ENCODE data around the gene PHF10. TPM values are rescaled to one million over a fixed set of nuclear protein-coding genes. Genes with fewer than 3 reads are reported as not detected.

Gene PHF10
- total RNA-seq, 1 donor from 2014 or later: 74.0 TPM

DNA sequence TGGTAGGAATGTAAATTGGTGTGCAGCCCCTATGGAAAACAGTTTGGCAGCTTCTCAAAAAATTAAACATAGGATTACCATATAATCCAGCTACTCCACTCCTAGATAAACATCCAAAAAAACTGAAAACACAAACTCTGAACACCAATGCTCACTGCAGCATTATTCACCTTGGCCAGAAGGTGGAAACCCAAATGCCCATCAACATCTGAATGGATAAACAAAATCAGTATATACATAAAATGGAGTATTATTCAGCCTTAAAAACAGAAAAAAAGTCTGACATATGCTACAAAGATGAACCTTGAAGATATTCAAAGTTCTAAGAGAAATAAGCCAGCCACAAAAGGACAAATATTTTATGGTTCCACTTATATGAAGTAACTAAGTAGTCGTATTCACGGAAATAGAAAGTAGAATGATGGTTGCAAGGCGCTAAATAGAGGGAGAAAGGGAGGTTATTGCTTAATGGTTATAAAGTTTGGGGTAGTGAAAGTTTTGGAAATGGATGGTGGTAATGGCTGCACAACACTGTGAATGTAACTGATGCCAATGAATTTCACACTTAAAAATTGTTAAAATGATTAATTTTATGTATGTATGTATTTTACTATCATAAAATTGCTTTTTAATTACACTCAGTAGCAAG is 4.0 kb downstream of the PHF10 start:
- H3K4me3 Mint-ChIP-seq: no peak overlapping the region
- H3K9me3 Mint-ChIP-seq: no peaks in the 10 kb centered on the region
- H3K36me3 Mint-ChIP-seq: peaks cover 10% of the 10 kb centered on the region
- no peak overlapping the region for H3K27ac Mint-ChIP-seq
- no peaks in the 10 kb centered on the region for H3K27me3 Mint-ChIP-seq (ENCODE audit: low read depth)
- no peak for DNase-seq (ENCODE audit: low spot score in 2 of 2, unreplicated experiment in 2 of 2)
- TF ChIP-seq, protein P1, sequence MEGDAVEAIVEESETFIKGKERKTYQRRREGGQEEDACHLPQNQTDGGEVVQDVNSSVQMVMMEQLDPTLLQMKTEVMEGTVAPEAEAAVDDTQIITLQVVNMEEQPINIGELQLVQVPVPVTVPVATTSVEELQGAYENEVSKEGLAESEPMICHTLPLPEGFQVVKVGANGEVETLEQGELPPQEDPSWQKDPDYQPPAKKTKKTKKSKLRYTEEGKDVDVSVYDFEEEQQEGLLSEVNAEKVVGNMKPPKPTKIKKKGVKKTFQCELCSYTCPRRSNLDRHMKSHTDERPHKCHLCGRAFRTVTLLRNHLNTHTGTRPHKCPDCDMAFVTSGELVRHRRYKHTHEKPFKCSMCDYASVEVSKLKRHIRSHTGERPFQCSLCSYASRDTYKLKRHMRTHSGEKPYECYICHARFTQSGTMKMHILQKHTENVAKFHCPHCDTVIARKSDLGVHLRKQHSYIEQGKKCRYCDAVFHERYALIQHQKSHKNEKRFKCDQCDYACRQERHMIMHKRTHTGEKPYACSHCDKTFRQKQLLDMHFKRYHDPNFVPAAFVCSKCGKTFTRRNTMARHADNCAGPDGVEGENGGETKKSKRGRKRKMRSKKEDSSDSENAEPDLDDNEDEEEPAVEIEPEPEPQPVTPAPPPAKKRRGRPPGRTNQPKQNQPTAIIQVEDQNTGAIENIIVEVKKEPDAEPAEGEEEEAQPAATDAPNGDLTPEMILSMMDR (IDR thresholded peaks at IDR 0.05; ENCODE audit: unreplicated experiment): no peak
- H3K4me1 Mint-ChIP-seq: peaks cover 25% of the 10 kb centered on the region

DNA sequence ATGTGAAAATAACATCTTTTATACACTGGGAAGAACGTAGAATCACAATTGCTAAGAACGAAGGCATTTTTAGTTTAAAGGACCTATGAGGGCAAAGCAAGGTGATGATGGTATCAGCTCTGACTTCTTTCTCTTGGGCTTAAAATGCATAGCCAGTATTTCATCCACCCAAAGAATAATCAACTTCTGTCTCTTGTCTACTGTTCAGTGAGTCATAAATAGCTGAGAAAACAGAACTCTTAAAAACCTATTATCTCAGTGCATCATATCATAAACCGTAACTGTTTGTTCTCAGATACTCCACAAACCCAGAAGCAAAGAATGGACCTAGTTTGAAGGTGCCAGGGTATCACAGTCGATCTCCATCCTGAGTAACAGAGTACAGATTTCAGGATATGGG is 5.2 kb downstream of the PHF10 start:
- H3K27ac Mint-ChIP-seq: no peak overlapping the region
- no peak for DNase-seq (ENCODE audit: low spot score in 2 of 2, unreplicated experiment in 2 of 2)
- H3K27me3 Mint-ChIP-seq (ENCODE audit: low read depth): no peaks in the 10 kb centered on the region
- H3K9me3 Mint-ChIP-seq: no peaks in the 10 kb centered on the region
- TF ChIP-seq, protein P1 (IDR thresholded peaks at IDR 0.05; ENCODE audit: unreplicated experiment): no peak
- H3K36me3 Mint-ChIP-seq: peaks cover 17% of the 10 kb centered on the region
- H3K4me1 Mint-ChIP-seq: peaks cover 21% of the 10 kb centered on the region
- no peak overlapping the region for H3K4me3 Mint-ChIP-seq

DNA sequence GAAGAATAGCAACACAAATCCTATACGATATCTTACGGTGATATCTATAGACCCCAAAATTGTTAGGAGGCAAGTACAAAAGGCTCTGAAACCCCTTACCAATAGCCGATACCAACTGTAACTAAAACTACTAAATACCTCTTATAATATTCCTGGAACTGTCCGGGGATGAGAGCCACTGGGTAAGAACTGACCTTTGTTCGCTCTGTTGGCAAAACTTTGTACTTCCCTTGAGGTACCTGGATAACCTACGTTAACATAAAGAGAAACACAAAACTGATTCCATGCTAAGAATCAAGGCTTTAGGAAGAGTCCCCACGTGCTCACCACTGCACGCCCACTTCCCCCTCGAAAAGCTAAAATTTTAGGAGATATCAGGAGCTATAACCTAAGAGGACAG is 9.7 kb downstream of the PHF10 start:
- Mint-ChIP-seq H3K27ac (no peak overlapping the region), H3K36me3 (peaks cover 32% of the 10 kb centered on the region), H3K27me3 (ENCODE audit: low read depth) (no peaks in the 10 kb centered on the region), H3K9me3 (no peaks in the 10 kb centered on the region), H3K4me3 (no peak overlapping the region), H3K4me1 (no peaks in the 10 kb centered on the region)
- no peak for DNase-seq (ENCODE audit: low spot score in 2 of 2, unreplicated experiment in 2 of 2)
- TF ChIP-seq, protein P1 (IDR thresholded peaks at IDR 0.05; ENCODE audit: unreplicated experiment): no peak

DNA sequence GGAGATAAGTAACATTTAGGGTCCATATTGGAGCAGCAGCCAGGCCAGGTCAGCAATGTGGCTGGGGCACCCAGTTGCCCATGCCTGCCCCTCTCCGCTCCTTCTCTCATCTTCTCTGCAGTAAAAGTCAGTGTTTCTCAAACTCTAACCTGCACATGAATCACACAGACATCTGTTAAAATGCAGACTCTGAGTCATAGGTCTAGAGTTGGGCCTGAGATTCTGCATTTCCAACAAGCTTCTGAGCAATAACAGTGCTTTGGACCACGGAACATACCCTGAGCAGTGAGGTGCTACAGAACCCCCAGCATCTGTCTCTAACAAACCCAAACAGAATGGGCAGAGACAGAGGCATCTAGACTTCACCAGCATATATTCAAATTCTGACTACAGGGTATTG is 10.1 kb downstream of the PHF10 start:
- H3K27me3 Mint-ChIP-seq (ENCODE audit: low read depth): no peaks in the 10 kb centered on the region
- H3K36me3 Mint-ChIP-seq: peaks cover 32% of the 10 kb centered on the region
- TF ChIP-seq, protein P1 (IDR thresholded peaks at IDR 0.05; ENCODE audit: unreplicated experiment): no peak

DNA sequence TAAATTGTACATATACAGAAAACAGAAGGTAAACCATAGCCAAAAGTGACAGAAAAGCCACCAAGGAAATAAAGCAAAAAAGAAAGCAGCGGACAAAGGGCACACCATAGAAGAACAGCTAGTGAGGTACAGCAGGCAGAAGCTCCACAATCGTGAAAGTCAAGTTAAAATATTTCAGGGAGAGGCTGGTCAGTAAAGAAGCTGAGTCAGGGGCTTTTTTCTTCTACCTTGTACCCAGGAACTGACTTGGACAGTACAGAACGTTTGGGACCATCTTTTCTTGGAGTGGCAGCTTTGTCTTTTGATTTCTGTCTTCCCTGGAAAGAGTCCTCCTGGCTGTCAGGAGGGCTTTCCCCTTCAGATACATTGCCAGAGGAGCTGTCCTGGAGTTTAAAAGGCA is 14.3 kb downstream of the PHF10 start:
- peaks cover 1% of the 10 kb centered on the region for H3K4me1 Mint-ChIP-seq
- H3K4me3 Mint-ChIP-seq: no peak overlapping the region
- TF ChIP-seq, protein P1 (IDR thresholded peaks at IDR 0.05; ENCODE audit: unreplicated experiment): no peak
- no peak overlapping the region for H3K27ac Mint-ChIP-seq
- no peaks in the 10 kb centered on the region for H3K27me3 Mint-ChIP-seq (ENCODE audit: low read depth)
- H3K36me3 Mint-ChIP-seq: peaks cover 28% of the 10 kb centered on the region
- no peak for DNase-seq (ENCODE audit: low spot score in 2 of 2, unreplicated experiment in 2 of 2)
- no peaks in the 10 kb centered on the region for H3K9me3 Mint-ChIP-seq

More for the DNA sequence above, 10.1 kb downstream of the PHF10 start:
- H3K27ac Mint-ChIP-seq: no peak overlapping the region
- H3K4me3 Mint-ChIP-seq: no peak overlapping the region
- no peaks in the 10 kb centered on the region for H3K9me3 Mint-ChIP-seq
- H3K4me1 Mint-ChIP-seq: no peaks in the 10 kb centered on the region
- no peak for DNase-seq (ENCODE audit: low spot score in 2 of 2, unreplicated experiment in 2 of 2)

Measured in mesothelial cell of epicardium (in vitro differentiated cells).